ENCODE data around the gene URI1.
"Not testable (repeated sequence)": the region's sequence is repeated elsewhere in the genome, so short reads cannot be mapped to it uniquely, and the experiment has no call there.

Gene URI1

GRCh38 chr19:29942404-29943261 is 594 bp downstream of the URI1 start:
- peak; percentile 41 to 59 (median 50) for DNase-seq (ENCODE audit: low read depth in 4 of 4, low spot score in 1 of 4)

- no peak for DNase-seq (ENCODE audit: low read depth in 4 of 4, low spot score in 1 of 4)
These were observed 1.6 kb downstream of the URI1 start for GRCh38 chr19:29943615-29944014.

- no peak for DNase-seq (ENCODE audit: low read depth in 4 of 4, low spot score in 1 of 4)
These were observed 2.5 kb downstream of the URI1 start for GRCh38 chr19:29944390-29945012.

- DNase-seq (ENCODE audit: low read depth in 4 of 4, low spot score in 1 of 4): no peak
These were observed 3.0 kb downstream of the URI1 start for GRCh38 chr19:29945017-29945416.

- DNase-seq (ENCODE audit: low read depth in 4 of 4, low spot score in 1 of 4): no peak
These were observed 3.4 kb downstream of the URI1 start for GRCh38 chr19:29945433-29945832.

GRCh38 chr19:29946645-29947044 is 4.6 kb downstream of the URI1 start:
- DNase-seq (ENCODE audit: low read depth in 4 of 4, low spot score in 1 of 4): no peak

- DNase-seq (ENCODE audit: low read depth in 4 of 4, low spot score in 1 of 4): no peak
These were observed 5.8 kb downstream of the URI1 start for GRCh38 chr19:29947871-29948270.

GRCh38 chr19:29948759-29949470 is 6.9 kb downstream of the URI1 start:
- DNase-seq (ENCODE audit: low read depth in 4 of 4, low spot score in 1 of 4): not testable (repeated sequence)

- no peak for DNase-seq (ENCODE audit: low read depth in 4 of 4, low spot score in 1 of 4)
These were observed 10.1 kb downstream of the URI1 start for GRCh38 chr19:29952177-29952576.

GRCh38 chr19:29952646-29953045 is 10.6 kb downstream of the URI1 start:
- DNase-seq (ENCODE audit: low read depth in 4 of 4, low spot score in 1 of 4): no peak

- no peak for DNase-seq (ENCODE audit: low read depth in 4 of 4, low spot score in 1 of 4)
These were observed 11.6 kb downstream of the URI1 start for GRCh38 chr19:29953352-29954247.

GRCh38 chr19:29956855-29957254 is 14.8 kb downstream of the URI1 start:
- no peak for DNase-seq (ENCODE audit: low read depth in 4 of 4, low spot score in 1 of 4)

- DNase-seq (ENCODE audit: low read depth in 4 of 4, low spot score in 1 of 4): no peak
These were observed 19.3 kb downstream of the URI1 start for GRCh38 chr19:29961311-29961710.

GRCh38 chr19:29962793-29963192 is 20.8 kb downstream of the URI1 start:
- no peak for DNase-seq (ENCODE audit: low read depth in 4 of 4, low spot score in 1 of 4)

GRCh38 chr19:29963576-29963975 is 21.5 kb downstream of the URI1 start:
- DNase-seq (ENCODE audit: low read depth in 4 of 4, low spot score in 1 of 4): no peak

GRCh38 chr19:29964171-29964570 is 22.1 kb downstream of the URI1 start:
- no peak for DNase-seq (ENCODE audit: low read depth in 4 of 4, low spot score in 1 of 4)

GRCh38 chr19:29965492-29965891 is 23.5 kb downstream of the URI1 start:
- DNase-seq (ENCODE audit: low read depth in 4 of 4, low spot score in 1 of 4): no peak

- DNase-seq (ENCODE audit: low read depth in 4 of 4, low spot score in 1 of 4): not testable (repeated sequence)
These were observed 24.1 kb downstream of the URI1 start for GRCh38 chr19:29966142-29966541.

GRCh38 chr19:29966588-29967249 is 24.7 kb downstream of the URI1 start:
- no peak for DNase-seq (ENCODE audit: low read depth in 4 of 4, low spot score in 1 of 4)

GRCh38 chr19:29967623-29968022 is 25.6 kb downstream of the URI1 start:
- DNase-seq (ENCODE audit: low read depth in 4 of 4, low spot score in 1 of 4): no peak

Measured in stimulated activated CD4-positive, alpha-beta T cell treated with anti-CD3 and anti-CD28 coated beads, Interleukin-1b, Interleukin-23, amount 100 ng/mL, for 24 hours (primary cell).